B cell (primary cell): ENCODE data around the gene MARCKS. TPM values are rescaled to one million over a fixed set of nuclear protein-coding genes. Genes with fewer than 3 reads are reported as not detected.

Experiments used
- ATAC-seq: fragments of 200-7000 bp; cut with Tn5 transposase; one replicate; pipeline ENCODE4 v1.10.0; 2021; ENCODE audit warnings: low read depth, mild to moderate bottlenecking, moderate number of reproducible peaks, moderate library complexity
- CTCF ChIA-PET: fragments of 350-600 bp; sonication (Branson Sonifier 250); formaldehyde crosslinking; loops from one replicate; lab custom pipeline; 2021; ENCODE audit warnings: antibody characterized with exemption, inconsistent platforms; lab: Charles Lee
- POLR2A ChIA-PET: fragments of 350-600 bp; sonication (Branson Sonifier 250); formaldehyde crosslinking; loops from one replicate; lab custom pipeline; 2021; ENCODE audit warnings: antibody characterized with exemption; lab: Charles Lee
- DNase-seq: peaks from one replicate; pipeline ENCODE4 v3.0.0; 2013
- H2AFZ ChIP-seq: 2 replicates; pipeline ENCODE4 v1.6.1; 2012; ENCODE audit warnings: mild to moderate bottlenecking, low read depth, low read length; ENCODE audit not compliant: insufficient read depth, poor library complexity, severe bottlenecking
- H3K27ac ChIP-seq, 2 donors: 1 replicate in 1 of 2; 2 replicates in 1 of 2; pipeline ENCODE4 v1.5.1; 2012 to 2013; ENCODE audit warnings: low read length in 2 of 2, mild to moderate bottlenecking in 2 of 2, moderate library complexity in 1 of 2
- H3K27me3 ChIP-seq, 4 experiments: fragments of 200-600 bp in 1 of 4; sonication (generic) in 1 of 4; replicated peaks in 1 of 4; 1 replicate in 2 of 4; 2 replicates in 2 of 4; pipeline versions ENCODE4 v1.6.1 to v1.7.0; 2013 to 2016; ENCODE audit warnings: low read length in 3 of 4, mild to moderate bottlenecking in 2 of 4, mixed read lengths in 1 of 4, moderate library complexity in 1 of 4; ENCODE audit not compliant: insufficient read depth in 4 of 4, control insufficient read depth in 3 of 4; ENCODE audit errors: control extremely low read depth in 1 of 4
- H3K36me3 ChIP-seq, 2 experiments: replicated peaks in 1 of 2; 1 replicate in 1 of 2; 2 replicates in 1 of 2; pipeline versions ENCODE4 v1.6.1 to v1.7.1; 2013; ENCODE audit warnings: low read length in 1 of 2; ENCODE audit not compliant: insufficient read depth in 2 of 2, control insufficient read depth in 1 of 2; ENCODE audit errors: control extremely low read depth in 1 of 2, extremely low read depth in 1 of 2
- H3K4me1 ChIP-seq, 2 donors: fragments of 200-600 bp in 1 of 2; sonication (generic) in 1 of 2; 1 replicate in 1 of 2; 2 replicates in 1 of 2; pipeline versions ENCODE4 v1.5.1 to v1.6.1; 2013 to 2017; ENCODE audit warnings: low read length in 2 of 2; ENCODE audit not compliant: control insufficient read depth in 2 of 2, insufficient read depth in 2 of 2
- H3K4me2 ChIP-seq: replicated peaks from 2 replicates; pipeline ENCODE3; 2012; ENCODE audit warnings: mild to moderate bottlenecking, low read depth, low read length; ENCODE audit not compliant: poor library complexity, severe bottlenecking
- H3K4me3 ChIP-seq, 5 experiments: fragments of 200-600 bp in 1 of 5; sonication (generic) in 1 of 5; 1 replicate in 3 of 5; 2 replicates in 2 of 5; pipeline versions ENCODE4 v1.5.1 to v1.7.0; 2011 to 2016; ENCODE audit warnings: low read length in 4 of 5, mild to moderate bottlenecking in 4 of 5, low read depth in 2 of 5, control low read depth in 1 of 5, moderate library complexity in 1 of 5; ENCODE audit not compliant: insufficient read depth in 1 of 5; ENCODE audit errors: control extremely low read depth in 1 of 5, extremely low read depth in 1 of 5
- H3K79me2 ChIP-seq: fragments of 200-600 bp; sonication (generic); one replicate; pipeline ENCODE4 v1.6.0; 2016; ENCODE audit warnings: low read length; ENCODE audit not compliant: control insufficient read depth, insufficient read depth
- H3K9ac ChIP-seq: fragments of 200-600 bp; sonication (generic); 2 replicates; pipeline ENCODE4 v1.6.1; 2017; ENCODE audit warnings: mild to moderate bottlenecking, low read length, moderate library complexity
- H3K9me3 ChIP-seq, 3 donors: one replicate each; pipeline versions ENCODE4 v1.6.1 to v1.7.1; 2013; ENCODE audit warnings: low read length in 2 of 3; ENCODE audit not compliant: control insufficient read depth in 2 of 3, insufficient read depth in 1 of 3; ENCODE audit errors: control extremely low read depth in 1 of 3
- H4K20me1 ChIP-seq: 2 replicates; pipeline ENCODE4 v1.6.0; 2012; ENCODE audit warnings: mild to moderate bottlenecking, low read length; ENCODE audit not compliant: insufficient read depth, control insufficient read depth, poor library complexity, severe bottlenecking
- H3K27ac Mint-ChIP-seq: one replicate; pipeline ENCODE4 v1.8.0; 2021; ENCODE audit warnings: mixed read lengths
- H3K27me3 Mint-ChIP-seq: one replicate; pipeline ENCODE4 v1.8.0; 2021; ENCODE audit warnings: mixed read lengths
- H3K4me1 Mint-ChIP-seq: one replicate; pipeline ENCODE4 v1.8.0; 2021; ENCODE audit warnings: mixed read lengths
- H3K4me3 Mint-ChIP-seq: one replicate; pipeline ENCODE4 v1.8.0; 2021; ENCODE audit warnings: mixed read lengths
- H3K9me3 Mint-ChIP-seq: one replicate; pipeline ENCODE4 v1.8.0; 2022; ENCODE audit warnings: mixed read lengths; ENCODE audit not compliant: insufficient read depth
- CTCF ChIP-seq: fragments of 200-600 bp; IDR thresholded peaks from one replicate; pipeline ENCODE4 v1.8.0; 2022; ENCODE audit warnings: antibody characterized with exemption, mild to moderate bottlenecking
- EZH2 ChIP-seq: IDR thresholded peaks from 2 replicates; pipeline ENCODE4 v1.6.1; 2012; ENCODE audit warnings: borderline replicate concordance, low read depth, mild to moderate bottlenecking, moderate library complexity, low read length; ENCODE audit not compliant: insufficient read depth, poor library complexity, severe bottlenecking
- WGBS: methylation state at CpG from one replicate; pipeline ENCODE4 v1.1.5; 2013; ENCODE audit warnings: missing lambda C conversion rate; ENCODE audit not compliant: insufficient coverage; 5-methylcytosine and 5-hydroxymethylcytosine counted together
- intact Hi-C: fragments of 100-400 bp; cut with micrococcal nuclease; formaldehyde crosslinking; loops from one replicate; pipeline ENCODE4 v1.10.0; 2022
- polyA plus RNA-seq: library from polyadenylated mRNA; depleted of rRNA; stranded (reverse); fragments of >200 nt; gene quantifications from 2 replicates; pipeline ENCODE4 v1.2.3, GENCODE V29; 2012
- total RNA-seq, 2 donors: library from RNA; stranded (reverse); fragments of 120-200 nt in 1 of 2; gene quantifications; 1 replicate in 1 of 2; 2 replicates in 1 of 2; pipeline versions ENCODE4 v1.2.3 to v1.2.4, GENCODE V29; 2013 to 2022

The MARCKS gene
- total and polyA plus RNA-seq, 2 donors (not counting 1 experiment from before 2014, with no cell fraction given) = 15.4 to 58.6 TPM

- Histone ChIP-seq H3K27me3 (no peaks in the 10 kb centered on the region), H4K20me1 (no peaks in the 10 kb centered on the region), H3K4me2 (no peak overlapping the region), H3K79me2 (no peaks in the 10 kb centered on the region), H3K9me3 (no peaks in the 10 kb centered on the region), H3K36me3 (no peaks in the 10 kb centered on the region), H3K4me3 (no peak overlapping the region), H3K27ac (no peak overlapping the region), H2AFZ (no peak overlapping the region), H3K9ac (no peak overlapping the region), H3K4me1 (no peaks in the 10 kb centered on the region)
- intact Hi-C loops = no loop called here
- WGBS = no CpG with 5 or more reads among the region's 2 CpGs
- TF ChIP-seq EZH2 = no peak
- no peak for TF ChIP-seq CTCF
- Mint-ChIP-seq H3K4me1 (no peaks in the 10 kb centered on the region), H3K27ac (no peak overlapping the region), H3K9me3 (no peaks in the 10 kb centered on the region), H3K4me3 (no peak overlapping the region), H3K27me3 (no peaks in the 10 kb centered on the region)
- DNase-seq (no peak), ATAC-seq (no peak)
- ChIA-PET CTCF (no interaction called here), POLR2A (no interaction called here)
Measured at GRCh38 chr6:113830140-113830539, 27.0 kb upstream of the MARCKS start.

- Histone ChIP-seq H3K36me3 (no peaks in the 10 kb centered on the region), H3K27me3 (no peaks in the 10 kb centered on the region), H3K4me3 (no peak overlapping the region), H3K27ac (no peak overlapping the region), H3K4me1 (no peaks in the 10 kb centered on the region), H3K4me2 (no peak overlapping the region), H2AFZ (no peak overlapping the region), H3K9ac (no peak overlapping the region), H4K20me1 (no peaks in the 10 kb centered on the region), H3K9me3 (no peaks in the 10 kb centered on the region), H3K79me2 (no peaks in the 10 kb centered on the region)
- CTCF ChIA-PET = no interaction called here
- intact Hi-C loops = no loop called here
- Mint-ChIP-seq H3K4me1 (no peaks in the 10 kb centered on the region), H3K27ac (no peak overlapping the region), H3K4me3 (no peak overlapping the region), H3K9me3 (no peaks in the 10 kb centered on the region), H3K27me3 (no peaks in the 10 kb centered on the region)
- POLR2A ChIA-PET = no interaction called here
- ATAC-seq = no peak
- 94% methylated on average over 2 of the region's 2 CpGs for WGBS
- DNase-seq = no peak
- TF ChIP-seq CTCF (no peak), EZH2 (no peak)
Measured at GRCh38 chr6:113833537-113833936, 23.6 kb upstream of the MARCKS start.
